ENCODE measurements around the gene BTBD10.
"Not testable (repeated sequence)": the region's sequence is repeated elsewhere in the genome, so short reads cannot be mapped to it uniquely, and the experiment has no call there.

Gene BTBD10

DNA sequence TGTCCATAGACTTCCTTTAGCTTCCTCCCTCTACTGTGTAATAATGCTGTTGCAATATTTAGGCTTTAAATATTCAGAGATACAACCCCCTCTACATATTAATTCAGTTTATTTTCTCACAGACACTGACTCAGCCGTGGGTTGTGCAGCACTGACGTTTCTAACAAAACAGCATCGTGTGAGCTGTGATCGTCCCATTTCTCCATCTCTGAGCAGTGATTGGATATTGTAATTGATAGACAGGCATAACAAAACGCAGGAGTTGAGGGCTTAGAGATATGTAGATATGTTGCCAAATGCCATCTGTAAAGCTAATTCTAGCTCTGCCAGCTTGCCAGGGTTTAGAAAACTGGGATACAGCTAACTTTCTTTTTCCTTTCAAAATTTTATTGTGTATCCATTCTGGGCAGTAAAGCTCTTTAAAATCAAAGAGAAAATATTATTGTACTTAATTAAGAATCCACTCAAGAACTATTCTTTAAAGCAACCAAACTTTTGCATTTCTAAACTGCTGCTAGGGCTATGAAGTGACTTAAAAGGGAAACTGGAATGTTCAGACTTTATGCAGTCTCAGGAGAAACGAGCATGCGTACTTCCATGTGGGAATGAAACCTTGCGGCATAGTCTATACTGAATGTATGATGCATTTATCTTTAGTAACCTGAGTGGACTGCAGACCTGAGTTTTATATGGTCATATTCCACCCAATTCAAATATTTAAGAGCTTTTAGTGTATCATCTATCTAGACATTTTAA, 22.7 kb downstream of the BTBD10 start:
- H3K27ac ChIP-seq = peak overlapping the region; percentile 82
- peak; percentile 95 for DNase-seq
- no peaks in the 10 kb centered on the region for H3K36me3 ChIP-seq (replicated peaks)
- in situ Hi-C loops (cut with HindIII; ENCODE audit: low pct_ligation_motif_present, low sequenced_read_pairs) = no loop called here
- TF ChIP-seq, protein P1, sequence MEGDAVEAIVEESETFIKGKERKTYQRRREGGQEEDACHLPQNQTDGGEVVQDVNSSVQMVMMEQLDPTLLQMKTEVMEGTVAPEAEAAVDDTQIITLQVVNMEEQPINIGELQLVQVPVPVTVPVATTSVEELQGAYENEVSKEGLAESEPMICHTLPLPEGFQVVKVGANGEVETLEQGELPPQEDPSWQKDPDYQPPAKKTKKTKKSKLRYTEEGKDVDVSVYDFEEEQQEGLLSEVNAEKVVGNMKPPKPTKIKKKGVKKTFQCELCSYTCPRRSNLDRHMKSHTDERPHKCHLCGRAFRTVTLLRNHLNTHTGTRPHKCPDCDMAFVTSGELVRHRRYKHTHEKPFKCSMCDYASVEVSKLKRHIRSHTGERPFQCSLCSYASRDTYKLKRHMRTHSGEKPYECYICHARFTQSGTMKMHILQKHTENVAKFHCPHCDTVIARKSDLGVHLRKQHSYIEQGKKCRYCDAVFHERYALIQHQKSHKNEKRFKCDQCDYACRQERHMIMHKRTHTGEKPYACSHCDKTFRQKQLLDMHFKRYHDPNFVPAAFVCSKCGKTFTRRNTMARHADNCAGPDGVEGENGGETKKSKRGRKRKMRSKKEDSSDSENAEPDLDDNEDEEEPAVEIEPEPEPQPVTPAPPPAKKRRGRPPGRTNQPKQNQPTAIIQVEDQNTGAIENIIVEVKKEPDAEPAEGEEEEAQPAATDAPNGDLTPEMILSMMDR (IDR thresholded peaks at IDR 0.05; ENCODE audit: low read depth, low read length, missing control alignments) = no peak
- H3K27me3 ChIP-seq (replicated peaks) = no peaks in the 10 kb centered on the region
- peak overlapping the region; percentile 3 for H3K4me3 ChIP-seq (ENCODE audit: low read depth, low read length)

DNA sequence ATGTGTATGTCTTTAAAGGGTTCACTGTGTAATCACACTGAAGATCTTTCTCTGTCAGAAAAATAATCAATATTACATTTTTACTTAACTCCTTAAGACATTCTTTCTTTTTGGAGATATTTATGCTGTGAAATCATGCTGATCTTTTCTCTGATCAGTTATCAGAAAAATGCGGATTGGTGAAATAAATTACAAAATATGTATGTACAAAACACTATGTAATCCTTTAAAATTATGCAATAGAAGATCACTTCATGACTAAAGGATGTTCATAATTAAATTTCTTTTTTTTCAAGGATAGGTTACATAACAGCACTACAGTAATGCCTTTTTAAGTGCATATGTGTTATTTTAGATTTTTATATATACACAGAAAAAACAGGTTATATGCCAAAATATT, 24.7 kb downstream of the BTBD10 start:
- Histone ChIP-seq H3K27ac (no peak overlapping the region), H3K27me3 (replicated peaks) (no peaks in the 10 kb centered on the region), H3K36me3 (replicated peaks) (no peaks in the 10 kb centered on the region), H3K4me3 (ENCODE audit: low read depth, low read length) (no peak overlapping the region)
- TF ChIP-seq, protein P1 (IDR thresholded peaks at IDR 0.05; ENCODE audit: low read depth, low read length, missing control alignments) = no peak
- in situ Hi-C loops (cut with HindIII; ENCODE audit: low pct_ligation_motif_present, low sequenced_read_pairs) = no loop called here
- DNase-seq = no peak

DNA sequence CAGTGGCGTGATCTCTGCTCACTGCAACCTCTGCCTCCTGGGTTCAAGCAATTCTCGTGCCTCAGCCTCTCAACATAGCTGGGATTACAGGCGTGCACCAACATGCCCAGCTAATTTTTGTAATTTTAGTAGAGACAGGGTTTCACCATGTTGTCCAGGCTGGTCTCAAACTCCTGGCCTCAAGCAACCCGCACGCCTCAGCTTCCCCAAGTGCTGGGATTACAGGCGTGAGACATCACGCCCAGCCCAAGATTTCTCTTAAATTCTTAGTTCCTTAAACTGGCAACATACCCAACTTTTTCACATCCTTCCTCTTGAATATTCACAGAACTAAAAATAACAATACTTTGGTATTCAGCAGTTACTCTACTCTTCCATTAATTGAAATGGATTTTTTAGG, 26.2 kb downstream of the BTBD10 start:
- H3K4me3 ChIP-seq (ENCODE audit: low read depth, low read length); H3K27me3 ChIP-seq (replicated peaks); H3K27ac ChIP-seq; H3K36me3 ChIP-seq (replicated peaks); in situ Hi-C loops (cut with HindIII; ENCODE audit: low pct_ligation_motif_present, low sequenced_read_pairs); DNase-seq: not testable (repeated sequence)

GRCh38 chr11:13434247-13435205, 28.5 kb downstream of the BTBD10 start:
- Histone ChIP-seq H3K27me3 (replicated peaks) (no peaks in the 10 kb centered on the region), H3K27ac (no peak overlapping the region), H3K4me3 (ENCODE audit: low read depth, low read length) (no peak overlapping the region), H3K36me3 (replicated peaks) (no peaks in the 10 kb centered on the region)
- in situ Hi-C loops (cut with HindIII; ENCODE audit: low pct_ligation_motif_present, low sequenced_read_pairs) = no loop called here
- no peak for DNase-seq
- TF ChIP-seq, protein P1 (IDR thresholded peaks at IDR 0.05; ENCODE audit: low read depth, low read length, missing control alignments) = no peak

DNA sequence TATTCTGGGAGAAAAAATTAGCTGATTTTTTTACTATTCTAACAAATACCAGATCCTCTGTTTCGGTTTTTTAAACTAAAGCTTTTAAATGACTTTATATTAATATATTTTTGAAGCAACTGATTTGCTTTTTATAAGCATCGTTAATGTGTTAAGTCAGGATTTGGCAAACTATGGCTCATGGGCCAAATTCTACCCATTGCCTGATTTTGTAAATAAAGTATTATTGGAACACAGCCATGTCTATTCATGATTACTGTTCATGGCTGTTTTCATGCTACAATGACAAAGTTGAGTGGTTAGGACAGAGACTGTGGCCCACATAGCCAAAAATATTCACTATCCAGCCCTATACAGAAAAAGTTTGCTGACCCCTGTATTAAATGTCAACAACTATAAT, 29.6 kb downstream of the BTBD10 start:
- no peak overlapping the region for H3K4me3 ChIP-seq (ENCODE audit: low read depth, low read length)
- in situ Hi-C loops (cut with HindIII; ENCODE audit: low pct_ligation_motif_present, low sequenced_read_pairs) = no loop called here
- TF ChIP-seq, protein P1 (IDR thresholded peaks at IDR 0.05; ENCODE audit: low read depth, low read length, missing control alignments) = no peak
- no peaks in the 10 kb centered on the region for H3K27me3 ChIP-seq (replicated peaks)
- no peak for DNase-seq
- no peak overlapping the region for H3K27ac ChIP-seq
- H3K36me3 ChIP-seq (replicated peaks) = no peaks in the 10 kb centered on the region

DNA sequence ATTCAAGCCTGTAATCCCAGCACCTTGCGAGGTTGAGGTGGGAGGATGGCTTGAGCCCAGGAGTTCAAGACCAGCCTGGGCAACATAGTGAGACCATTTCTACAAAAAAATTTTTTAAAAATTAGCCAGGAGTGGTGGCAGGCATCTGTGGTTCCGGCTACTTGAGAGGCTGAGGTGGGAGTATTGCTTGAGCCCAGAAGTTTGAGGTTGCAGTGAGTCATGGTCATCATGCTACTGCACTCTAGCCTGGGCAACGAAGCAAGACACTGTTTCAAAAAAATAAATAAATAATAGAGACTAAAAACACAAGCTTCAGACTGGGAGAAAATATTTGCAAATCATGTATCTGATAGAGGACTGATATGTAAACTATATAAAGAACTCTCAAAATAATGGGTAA, 33.2 kb downstream of the BTBD10 start:
- TF ChIP-seq, protein P1 (IDR thresholded peaks at IDR 0.05; ENCODE audit: low read depth, low read length, missing control alignments) = no peak
- no peaks in the 10 kb centered on the region for H3K27me3 ChIP-seq (replicated peaks)
- in situ Hi-C loops (cut with HindIII; ENCODE audit: low pct_ligation_motif_present, low sequenced_read_pairs) = no loop called here

More for the DNA sequence above, 33.2 kb downstream of the BTBD10 start:
- H3K36me3 ChIP-seq (replicated peaks) = no peaks in the 10 kb centered on the region
- DNase-seq = no peak
- no peak overlapping the region for H3K27ac ChIP-seq
- H3K4me3 ChIP-seq (ENCODE audit: low read depth, low read length) = no peak overlapping the region

Measured in brain microvascular endothelial cell (primary cell).